B cell (primary cell): Measurements from ENCODE around the gene PDE4C. TPM values are rescaled to one million over a fixed set of nuclear protein-coding genes. Genes with fewer than 3 reads are reported as not detected.

Experiments
- ATAC-seq: fragments of 200-7000 bp; cut with Tn5 transposase; one replicate; pipeline ENCODE4 v1.10.0; 2021; ENCODE audit warnings: low read depth, mild to moderate bottlenecking, moderate number of reproducible peaks, moderate library complexity
- CTCF ChIA-PET: fragments of 350-600 bp; sonication (Branson Sonifier 250); formaldehyde crosslinking; loops from one replicate; lab custom pipeline; 2021; ENCODE audit warnings: antibody characterized with exemption, inconsistent platforms; lab: Charles Lee
- POLR2A ChIA-PET: fragments of 350-600 bp; sonication (Branson Sonifier 250); formaldehyde crosslinking; loops from one replicate; lab custom pipeline; 2021; ENCODE audit warnings: antibody characterized with exemption; lab: Charles Lee
- DNase-seq: peaks from one replicate; pipeline ENCODE4 v3.0.0; 2013
- H2AFZ ChIP-seq: 2 replicates; pipeline ENCODE4 v1.6.1; 2012; ENCODE audit warnings: mild to moderate bottlenecking, low read depth, low read length; ENCODE audit not compliant: insufficient read depth, poor library complexity, severe bottlenecking
- H3K27ac ChIP-seq, 2 donors: 1 replicate in 1 of 2; 2 replicates in 1 of 2; pipeline ENCODE4 v1.5.1; 2012 to 2013; ENCODE audit warnings: low read length in 2 of 2, mild to moderate bottlenecking in 2 of 2, moderate library complexity in 1 of 2
- H3K27me3 ChIP-seq, 4 experiments: fragments of 200-600 bp in 1 of 4; sonication (generic) in 1 of 4; replicated peaks in 1 of 4; 1 replicate in 2 of 4; 2 replicates in 2 of 4; pipeline versions ENCODE4 v1.6.1 to v1.7.0; 2013 to 2016; ENCODE audit warnings: low read length in 3 of 4, mild to moderate bottlenecking in 2 of 4, mixed read lengths in 1 of 4, moderate library complexity in 1 of 4; ENCODE audit not compliant: insufficient read depth in 4 of 4, control insufficient read depth in 3 of 4; ENCODE audit errors: control extremely low read depth in 1 of 4
- H3K36me3 ChIP-seq, 2 experiments: replicated peaks in 1 of 2; 1 replicate in 1 of 2; 2 replicates in 1 of 2; pipeline versions ENCODE4 v1.6.1 to v1.7.1; 2013; ENCODE audit warnings: low read length in 1 of 2; ENCODE audit not compliant: insufficient read depth in 2 of 2, control insufficient read depth in 1 of 2; ENCODE audit errors: control extremely low read depth in 1 of 2, extremely low read depth in 1 of 2
- H3K4me1 ChIP-seq, 2 donors: fragments of 200-600 bp in 1 of 2; sonication (generic) in 1 of 2; 1 replicate in 1 of 2; 2 replicates in 1 of 2; pipeline versions ENCODE4 v1.5.1 to v1.6.1; 2013 to 2017; ENCODE audit warnings: low read length in 2 of 2; ENCODE audit not compliant: control insufficient read depth in 2 of 2, insufficient read depth in 2 of 2
- H3K4me2 ChIP-seq: replicated peaks from 2 replicates; pipeline ENCODE3; 2012; ENCODE audit warnings: mild to moderate bottlenecking, low read depth, low read length; ENCODE audit not compliant: poor library complexity, severe bottlenecking
- H3K4me3 ChIP-seq, 5 experiments: fragments of 200-600 bp in 1 of 5; sonication (generic) in 1 of 5; 1 replicate in 3 of 5; 2 replicates in 2 of 5; pipeline versions ENCODE4 v1.5.1 to v1.7.0; 2011 to 2016; ENCODE audit warnings: low read length in 4 of 5, mild to moderate bottlenecking in 4 of 5, low read depth in 2 of 5, control low read depth in 1 of 5, moderate library complexity in 1 of 5; ENCODE audit not compliant: insufficient read depth in 1 of 5; ENCODE audit errors: control extremely low read depth in 1 of 5, extremely low read depth in 1 of 5
- H3K79me2 ChIP-seq: fragments of 200-600 bp; sonication (generic); one replicate; pipeline ENCODE4 v1.6.0; 2016; ENCODE audit warnings: low read length; ENCODE audit not compliant: control insufficient read depth, insufficient read depth
- H3K9ac ChIP-seq: fragments of 200-600 bp; sonication (generic); 2 replicates; pipeline ENCODE4 v1.6.1; 2017; ENCODE audit warnings: mild to moderate bottlenecking, low read length, moderate library complexity
- H3K9me3 ChIP-seq, 3 donors: one replicate each; pipeline versions ENCODE4 v1.6.1 to v1.7.1; 2013; ENCODE audit warnings: low read length in 2 of 3; ENCODE audit not compliant: control insufficient read depth in 2 of 3, insufficient read depth in 1 of 3; ENCODE audit errors: control extremely low read depth in 1 of 3
- H4K20me1 ChIP-seq: 2 replicates; pipeline ENCODE4 v1.6.0; 2012; ENCODE audit warnings: mild to moderate bottlenecking, low read length; ENCODE audit not compliant: insufficient read depth, control insufficient read depth, poor library complexity, severe bottlenecking
- H3K27ac Mint-ChIP-seq: one replicate; pipeline ENCODE4 v1.8.0; 2021; ENCODE audit warnings: mixed read lengths
- H3K27me3 Mint-ChIP-seq: one replicate; pipeline ENCODE4 v1.8.0; 2021; ENCODE audit warnings: mixed read lengths
- H3K4me1 Mint-ChIP-seq: one replicate; pipeline ENCODE4 v1.8.0; 2021; ENCODE audit warnings: mixed read lengths
- H3K4me3 Mint-ChIP-seq: one replicate; pipeline ENCODE4 v1.8.0; 2021; ENCODE audit warnings: mixed read lengths
- H3K9me3 Mint-ChIP-seq: one replicate; pipeline ENCODE4 v1.8.0; 2022; ENCODE audit warnings: mixed read lengths; ENCODE audit not compliant: insufficient read depth
- EZH2 ChIP-seq: IDR thresholded peaks from 2 replicates; pipeline ENCODE4 v1.6.1; 2012; ENCODE audit warnings: borderline replicate concordance, low read depth, mild to moderate bottlenecking, moderate library complexity, low read length; ENCODE audit not compliant: insufficient read depth, poor library complexity, severe bottlenecking
- WGBS: methylation state at CpG from one replicate; pipeline ENCODE4 v1.1.5; 2013; ENCODE audit warnings: missing lambda C conversion rate; ENCODE audit not compliant: insufficient coverage; 5-methylcytosine and 5-hydroxymethylcytosine counted together
- intact Hi-C: fragments of 100-400 bp; cut with micrococcal nuclease; formaldehyde crosslinking; loops from one replicate; pipeline ENCODE4 v1.10.0; 2022
- polyA plus RNA-seq: library from polyadenylated mRNA; depleted of rRNA; stranded (reverse); fragments of >200 nt; gene quantifications from 2 replicates; pipeline ENCODE4 v1.2.3, GENCODE V29; 2012
- total RNA-seq, 2 donors: library from RNA; stranded (reverse); fragments of 120-200 nt in 1 of 2; gene quantifications; 1 replicate in 1 of 2; 2 replicates in 1 of 2; pipeline versions ENCODE4 v1.2.3 to v1.2.4, GENCODE V29; 2013 to 2022
- TF ChIP-seq, protein P1 (sequence below): fragments of 200-600 bp; IDR thresholded peaks from one replicate; pipeline ENCODE4 v1.8.0; 2022; ENCODE audit warnings: antibody characterized with exemption, mild to moderate bottlenecking

Gene PDE4C
- total and polyA plus RNA-seq, 2 donors (not counting 1 experiment from before 2014, with no cell fraction given), result not detected

DNA sequence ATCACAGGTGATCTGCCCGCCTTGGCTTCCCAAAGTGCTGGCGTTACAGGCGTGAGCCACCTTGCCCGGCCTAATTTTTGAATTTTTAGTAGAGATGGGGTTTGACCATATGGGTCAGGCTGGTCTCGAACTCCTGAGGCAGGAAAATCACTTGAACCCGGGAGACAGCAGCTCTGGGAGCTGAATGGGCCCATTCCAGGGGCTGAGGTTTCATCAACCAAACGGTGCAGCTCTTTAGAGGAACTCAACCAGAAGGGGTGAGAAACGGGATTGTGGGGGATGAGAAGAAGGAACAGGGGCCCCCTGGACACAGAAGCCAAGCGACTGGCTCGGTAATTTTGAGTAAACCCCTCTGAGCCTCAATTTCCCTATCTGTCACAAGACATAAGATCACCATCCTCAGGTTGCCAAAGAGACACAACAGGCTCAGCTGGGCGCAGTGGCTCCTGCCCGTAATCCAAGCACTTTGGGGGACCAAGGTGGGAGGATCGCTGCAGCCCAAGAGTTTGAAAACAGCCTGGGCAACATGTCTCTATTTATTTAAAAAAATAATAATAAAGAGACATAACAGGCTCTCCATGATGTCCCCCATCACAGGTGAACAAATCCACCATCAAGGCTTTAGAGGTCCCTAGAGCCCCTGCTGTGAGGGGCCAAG lies 47.5 kb upstream of the PDE4C start:
- Mint-ChIP-seq H3K27ac (no peak overlapping the region), H3K9me3 (no peaks in the 10 kb centered on the region), H3K4me3 (no peak overlapping the region), H3K27me3 (no peaks in the 10 kb centered on the region), H3K4me1 (peaks cover 28% of the 10 kb centered on the region)
- Histone ChIP-seq H3K36me3 (peaks cover 0 to 33% of the 10 kb centered on the region in 2 experiments), H2AFZ (no peak overlapping the region), H3K27ac (no peak overlapping the region), H3K79me2 (peaks cover 83% of the 10 kb centered on the region), H3K4me1 (peaks cover 4 to 25% of the 10 kb centered on the region in 2 donors), H3K9me3 (peaks cover 0 to 3% (median 0%) of the 10 kb centered on the region in 3 donors), H3K9ac (no peak overlapping the region), H4K20me1 (peaks cover 93% of the 10 kb centered on the region), H3K4me2 (no peak overlapping the region), H3K4me3 (no peak overlapping the region), H3K27me3 (no peaks in the 10 kb centered on the region)
- CTCF ChIA-PET, result interaction anchor here (0.9 to 1.4 kb wide), 4 partner anchors 13 to 65 kb away, joined by 3 to 4 read pairs (median 3); no protein-coding TSS in a partner anchor
- intact Hi-C loops, result no loop called here
- TF ChIP-seq, protein P1, sequence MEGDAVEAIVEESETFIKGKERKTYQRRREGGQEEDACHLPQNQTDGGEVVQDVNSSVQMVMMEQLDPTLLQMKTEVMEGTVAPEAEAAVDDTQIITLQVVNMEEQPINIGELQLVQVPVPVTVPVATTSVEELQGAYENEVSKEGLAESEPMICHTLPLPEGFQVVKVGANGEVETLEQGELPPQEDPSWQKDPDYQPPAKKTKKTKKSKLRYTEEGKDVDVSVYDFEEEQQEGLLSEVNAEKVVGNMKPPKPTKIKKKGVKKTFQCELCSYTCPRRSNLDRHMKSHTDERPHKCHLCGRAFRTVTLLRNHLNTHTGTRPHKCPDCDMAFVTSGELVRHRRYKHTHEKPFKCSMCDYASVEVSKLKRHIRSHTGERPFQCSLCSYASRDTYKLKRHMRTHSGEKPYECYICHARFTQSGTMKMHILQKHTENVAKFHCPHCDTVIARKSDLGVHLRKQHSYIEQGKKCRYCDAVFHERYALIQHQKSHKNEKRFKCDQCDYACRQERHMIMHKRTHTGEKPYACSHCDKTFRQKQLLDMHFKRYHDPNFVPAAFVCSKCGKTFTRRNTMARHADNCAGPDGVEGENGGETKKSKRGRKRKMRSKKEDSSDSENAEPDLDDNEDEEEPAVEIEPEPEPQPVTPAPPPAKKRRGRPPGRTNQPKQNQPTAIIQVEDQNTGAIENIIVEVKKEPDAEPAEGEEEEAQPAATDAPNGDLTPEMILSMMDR, result no peak
- TF ChIP-seq EZH2, result no peak
- 97% methylated on average over 7 of the region's 13 CpGs for WGBS
- POLR2A ChIA-PET, result interaction anchor here (0.9 to 1.5 kb wide), 3 partner anchors 22 to 57 kb away, joined by 3 to 5 read pairs (median 4); no protein-coding TSS in a partner anchor
- ATAC-seq, result no peak
- DNase-seq, result peak; percentile 62

DNA sequence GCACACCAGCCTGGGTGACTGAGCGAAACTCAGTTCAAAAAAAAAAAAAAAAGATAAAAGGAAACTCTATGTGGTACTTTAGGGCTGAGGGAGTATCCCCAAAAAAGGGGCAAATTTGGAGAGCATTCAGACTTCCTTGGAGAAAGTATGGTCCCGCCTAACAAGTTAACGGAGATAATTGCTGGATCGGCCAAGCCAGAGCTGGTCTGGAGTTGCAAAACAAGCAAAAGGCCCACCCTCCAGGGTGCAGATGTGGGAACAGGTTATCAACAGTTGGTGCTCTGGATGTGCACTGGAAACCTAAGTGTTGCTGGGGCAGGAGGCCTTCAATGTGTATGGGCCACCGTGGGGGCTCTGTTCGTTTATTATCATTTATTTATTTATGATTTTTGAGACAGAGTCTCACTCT lies 45.2 kb upstream of the PDE4C start:
- Histone ChIP-seq H2AFZ (no peak overlapping the region), H3K9me3 (peaks cover 0 to 3% (median 0%) of the 10 kb centered on the region in 3 donors), H3K27me3 (no peaks in the 10 kb centered on the region), H3K79me2 (peaks cover 78% of the 10 kb centered on the region), H3K36me3 (peaks cover 0 to 39% of the 10 kb centered on the region in 2 experiments), H4K20me1 (peaks cover 90% of the 10 kb centered on the region), H3K9ac (no peak overlapping the region), H3K4me3 (no peak overlapping the region), H3K4me2 (no peak overlapping the region), H3K4me1 (peaks cover 3 to 15% of the 10 kb centered on the region in 2 donors), H3K27ac (no peak overlapping the region)
- Mint-ChIP-seq H3K27ac (peak overlapping the region; percentile 56), H3K4me3 (no peak overlapping the region), H3K9me3 (no peaks in the 10 kb centered on the region), H3K4me1 (peaks cover 15% of the 10 kb centered on the region), H3K27me3 (no peaks in the 10 kb centered on the region)
- WGBS, result 100% methylated on average over 1 of the region's 6 CpGs
- peak; percentile 74 for DNase-seq
- no peak for TF ChIP-seq EZH2
- TF ChIP-seq, protein P1, result no peak
- ChIA-PET POLR2A (interaction anchor here (0.7 to 1.2 kb wide), 5 partner anchors 10 to 89 kb away, joined by 3 to 5 read pairs (median 3); partner anchors contain the start of gene JUND), CTCF (interaction anchor here (0.6 to 4.3 kb wide), 13 partner anchors 7 to 168 kb away, joined by 3 to 31 read pairs (median 4); partner anchors contain the start of gene LSM4)
- intact Hi-C loops, result no loop called here
- ATAC-seq, result no peak
